Left colon (tissue), 2 donors: ENCODE results near the gene TMEM116. TPM values are rescaled to one million over a fixed set of nuclear protein-coding genes. Genes with fewer than 3 reads are reported as not detected.

ENCODE experiments used
- ATAC-seq: fragments of 200-7000 bp; cut with Tn5 transposase; one replicate; pipeline ENCODE4 v1.9.1; 2020; ENCODE audit warnings: mild to moderate bottlenecking, moderate library complexity
- DNase-seq, 2 donors: peaks; one replicate each; pipeline ENCODE4 v3.0.0-alpha.2; 2020
- intact Hi-C, 2 donors: fragments of 100-400 bp; cut with DNase I in 1 of 2; cut with micrococcal nuclease in 1 of 2; formaldehyde crosslinking; loops; one replicate each; pipeline versions ENCODE4 v1.11.2 to v1.14.0; 2022; cut with DNase I, micrococcal nuclease
- microRNA-seq, 2 donors: library from miRNA; unstranded; fragments of <30 nt; microRNA quantifications; one replicate each; pipeline versions ENCODE4 v1.1.0 to v1.2.0, GENCODE V29; 2020
- total RNA-seq, 2 donors: library from RNA; stranded (reverse); fragmentation: NEBNext Ultra II Directional; extraction: Animal tissue kit (Norgen Biotek cat#: 25700); gene quantifications; one replicate each; pipeline ENCODE4 v1.2.1, GENCODE V29; 2021
- donor health status: DM: no; HTN: no; CAD: no.
- donor health status: DM: yes; HTN: yes; CAD: no.

Gene TMEM116
- total RNA-seq, 2 donors from 2014 or later: 9.3 to 11.9 TPM

GRCh38 chr12:111932241-111932640, 80.7 kb downstream of the TMEM116 start:
- intact Hi-C loops: no loop called here
- no peak for ATAC-seq

DNA sequence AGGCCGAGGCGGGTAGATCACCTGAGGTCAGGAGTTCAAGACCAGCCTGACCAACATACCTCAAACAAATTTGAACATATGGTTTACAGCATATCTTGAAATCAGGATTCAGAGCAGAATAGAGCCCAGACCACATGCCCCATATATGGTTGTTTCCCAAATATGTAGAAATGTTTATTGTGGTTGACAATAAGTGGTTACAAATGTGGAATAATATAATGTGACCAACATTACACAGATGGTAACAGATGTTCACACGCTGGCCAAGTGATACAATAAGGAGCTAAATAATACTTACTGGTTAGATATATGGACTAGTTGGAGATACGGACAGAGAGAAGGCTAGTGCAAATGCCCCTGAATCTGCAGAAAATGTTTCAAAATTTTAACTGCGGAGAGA, 85.6 kb downstream of the TMEM116 start:
- DNase-seq (no peak), ATAC-seq (no peak)
- intact Hi-C loops: no loop called here

More at GRCh38 chr12:111932241-111932640, 80.7 kb downstream of the TMEM116 start:
- no peak for DNase-seq

GRCh38 chr12:111926631-111927030, 86.3 kb downstream of the TMEM116 start:
- no peak for DNase-seq
- intact Hi-C loops: no loop called here
- ATAC-seq: no peak

GRCh38 chr12:111925171-111925570, 87.8 kb downstream of the TMEM116 start:
- intact Hi-C loops: no loop called here
- DNase-seq: no peak
- no peak for ATAC-seq

- DNase-seq (no peak), ATAC-seq (no peak)
- intact Hi-C loops: no loop called here
Measured at GRCh38 chr12:111907740-111908139, 105.2 kb downstream of the TMEM116 start.

GRCh38 chr12:111905502-111905901, 107.5 kb downstream of the TMEM116 start:
- intact Hi-C loops: no loop called here
- DNase-seq (no peak), ATAC-seq (peak; percentile 15)

DNA sequence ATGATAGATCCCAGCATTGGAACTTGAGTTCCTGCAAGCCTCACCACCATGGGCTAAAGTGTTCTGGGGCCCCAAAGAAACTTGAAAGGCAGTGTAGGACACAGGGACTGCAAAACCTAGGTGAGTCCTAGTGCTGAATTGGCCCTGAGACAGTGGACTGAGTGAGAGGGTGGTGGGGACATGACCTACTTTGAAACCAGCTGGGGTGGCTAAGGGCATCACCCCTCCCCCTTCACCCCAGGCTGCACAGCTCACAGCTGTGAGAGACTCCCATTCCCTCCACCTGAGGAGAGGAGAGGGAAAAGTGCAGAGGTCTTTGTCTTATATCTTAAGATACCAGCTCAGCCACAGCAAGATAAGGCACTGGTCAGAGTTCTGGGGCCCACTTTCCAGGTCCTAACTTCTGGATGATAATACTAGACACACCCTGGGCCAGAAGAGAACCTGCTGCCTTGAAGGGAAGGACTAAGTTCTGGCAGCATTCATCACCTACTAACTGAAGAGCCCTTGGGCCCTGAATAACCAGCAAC, 108.5 kb downstream of the TMEM116 start:
- intact Hi-C loops: no loop called here
- no peak for DNase-seq
- ATAC-seq: no peak

DNA sequence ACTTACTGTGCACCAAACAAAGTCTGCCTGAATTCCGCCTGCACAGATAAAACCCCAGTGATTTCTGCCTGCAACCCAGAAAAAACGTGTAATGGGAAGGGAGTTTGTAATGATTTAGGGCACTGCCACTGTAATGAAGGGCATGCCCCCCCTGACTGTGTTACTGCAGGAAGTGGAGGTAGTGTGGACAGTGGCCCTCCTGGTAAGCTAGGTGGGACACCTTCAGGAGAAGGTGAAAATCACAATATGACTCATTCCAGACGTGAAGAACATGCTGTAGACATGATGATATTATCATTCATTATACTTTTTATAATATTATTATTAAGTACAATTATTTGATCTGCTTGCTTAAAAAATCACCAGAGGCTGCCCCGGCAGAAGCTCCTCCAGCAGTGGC, 111.8 kb downstream of the TMEM116 start:
- ATAC-seq: peak; percentile 31
- intact Hi-C loops: no loop called here
- no peak for DNase-seq

- ATAC-seq: no peak
- DNase-seq: no peak
- intact Hi-C loops: no loop called here
Measured at GRCh38 chr12:111894556-111894955, 118.4 kb downstream of the TMEM116 start.

GRCh38 chr12:111893287-111893686, 119.7 kb downstream of the TMEM116 start:
- intact Hi-C loops: no loop called here
- DNase-seq (no peak), ATAC-seq (no peak)

- ATAC-seq (peak; percentile 25), DNase-seq (no peak)
- intact Hi-C loops: no loop called here
Measured at GRCh38 chr12:111887926-111888745, 124.8 kb downstream of the TMEM116 start.

DNA sequence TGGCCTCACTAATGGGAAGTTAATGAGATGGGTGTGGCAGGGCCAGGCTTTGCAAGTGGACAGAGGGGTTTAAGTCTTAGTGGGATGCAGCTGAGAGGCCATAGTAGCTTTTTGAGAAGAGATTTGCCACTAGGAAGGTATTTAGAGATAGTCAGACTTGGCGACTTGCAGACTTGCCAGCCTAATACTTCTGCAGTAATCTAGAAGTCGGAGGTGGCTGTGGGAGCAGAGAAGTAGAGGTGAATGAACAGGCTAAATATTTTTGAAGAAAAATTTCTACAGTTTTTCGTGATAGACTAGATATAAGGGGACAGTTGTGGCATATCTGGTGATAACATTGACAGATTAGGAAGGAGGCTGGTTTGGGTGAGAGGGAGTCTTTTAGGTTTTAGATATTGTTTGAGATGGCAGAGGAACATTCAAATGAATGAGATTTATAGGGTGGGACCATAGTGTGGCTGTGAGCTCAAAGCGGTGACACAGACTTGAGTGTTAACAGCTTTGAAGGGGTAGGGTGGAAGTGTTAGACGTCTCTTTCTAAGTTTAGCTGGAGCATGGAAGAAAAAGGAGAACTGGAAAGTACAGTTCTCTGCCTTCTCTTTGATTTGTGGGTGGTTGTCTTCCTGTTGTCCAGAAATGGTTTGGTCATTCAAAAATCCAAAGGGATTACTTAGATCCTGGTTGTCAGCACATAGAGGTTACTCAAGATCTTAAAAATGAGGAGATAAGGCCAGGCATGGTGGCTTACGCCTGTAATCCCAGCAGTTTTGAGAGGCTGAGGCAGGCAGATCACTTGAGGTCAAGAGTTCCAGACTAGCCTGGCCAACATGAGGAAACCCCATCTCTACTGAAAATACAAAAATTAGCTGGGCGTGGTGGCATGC, 126.1 kb downstream of the TMEM116 start:
- no peak for ATAC-seq

GRCh38 chr12:111881716-111882115, 131.2 kb downstream of the TMEM116 start:
- intact Hi-C loops: no loop called here

More for the DNA sequence above, 126.1 kb downstream of the TMEM116 start:
- no peak for DNase-seq
- intact Hi-C loops: no loop called here

More at GRCh38 chr12:111881716-111882115, 131.2 kb downstream of the TMEM116 start:
- DNase-seq: no peak
- no peak for ATAC-seq

Small RNA genes lying within 50 kb of the gene (microRNA-seq; reads per million reads assigned to microRNA genes)
- gene MIR3657: 0 reads per million in 2 donors

Other genes with a start within 250 kb of the TMEM116 start
- 100 to 1,000 TPM; 371 to 399 TPM for gene ALDH2, start 246.2 kb downstream of the TMEM116 start, total RNA-seq
- gene MAPKAPK5, start 170.9 kb downstream of the TMEM116 start, total RNA-seq: 10 to 100 TPM; 76.1 to 86.4 TPM
- 100 to 1,000 TPM; 113 to 117 TPM for gene ERP29, start 261 bp upstream of the TMEM116 start, total RNA-seq
- 10 to 100 TPM; 12.4 to 20.4 TPM for gene NAA25, start 95.6 kb upstream of the TMEM116 start, total RNA-seq
- gene TRAFD1, start 112.4 kb upstream of the TMEM116 start, total RNA-seq: 10 to 100 TPM; 25.3 to 32.8 TPM